Astrocyte of the spinal cord (primary cell): ENCODE results near the gene CDK8.

Experiments used
- DNase-seq: peaks from one replicate; pipeline ENCODE4 v3.0.0; 2011; ENCODE audit warnings: low read depth, low spot score
- H3K4me3 ChIP-seq: 2 replicates; pipeline ENCODE4 v1.5.1; 2011; ENCODE audit warnings: low read depth, mild to moderate bottlenecking, low read length, moderate library complexity
- CTCF ChIP-seq: IDR thresholded peaks from 2 replicates; pipeline ENCODE4 v1.5.1; 2012; ENCODE audit warnings: low read depth, mild to moderate bottlenecking, low read length, inconsistent platforms
- in situ Hi-C: cut with HindIII; loops from 2 replicates; pipeline ENCODE4 v1.10.0; 2017; ENCODE audit warnings: low sequenced_read_pairs

Gene CDK8

DNA sequence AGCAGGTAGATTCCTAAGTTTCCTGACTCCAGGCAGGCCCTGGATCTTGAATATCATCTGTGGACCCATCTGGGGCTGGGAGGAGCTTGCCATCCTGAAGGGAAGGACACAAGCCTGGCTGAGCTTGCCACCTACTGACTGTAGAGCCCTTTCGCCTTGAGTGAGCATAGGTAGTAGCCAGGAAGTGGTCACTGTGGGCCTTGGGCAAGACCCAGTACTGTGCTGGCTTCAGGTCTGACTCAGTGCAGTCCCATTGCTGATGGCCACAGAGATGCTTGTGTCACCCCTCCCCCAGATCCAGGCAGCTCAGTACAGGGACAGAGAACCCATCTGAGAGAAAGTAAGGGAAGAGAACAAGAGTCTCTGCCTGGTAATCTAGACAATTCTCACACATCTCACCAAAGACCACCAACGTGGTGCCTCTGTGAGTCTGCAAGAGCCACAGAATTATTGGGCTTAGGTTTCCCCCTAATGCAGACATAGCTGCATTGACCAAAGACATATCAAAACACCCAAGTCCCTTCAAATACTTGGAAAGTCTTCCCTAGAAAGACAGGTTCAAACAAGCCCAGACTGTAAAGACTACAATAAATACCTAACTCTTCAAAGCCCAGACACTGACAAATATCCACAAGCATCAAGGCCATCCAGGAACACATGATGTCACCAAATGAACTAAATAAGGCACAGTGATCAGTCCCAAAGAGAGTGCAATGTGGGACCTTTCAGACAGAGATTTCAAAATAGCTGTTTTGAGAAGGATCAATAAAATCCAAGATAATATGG lies 195.3 kb downstream of the CDK8 start:
- H3K4me3 ChIP-seq = no peak overlapping the region
- DNase-seq = no peak
- in situ Hi-C loops = no loop called here
- TF ChIP-seq CTCF = no peak
